Activated CD4-positive, CD25-positive, alpha-beta regulatory T cell treated with anti-CD3 and anti-CD28 coated beads, Interleukin-2, amount 50 U/mL, for 72 hours (primary cell): ENCODE results near the gene DENND1A.

Experiments
- DNase-seq: peaks from one replicate; pipeline ENCODE4 v3.0.0; 2021

The DENND1A gene

DNA sequence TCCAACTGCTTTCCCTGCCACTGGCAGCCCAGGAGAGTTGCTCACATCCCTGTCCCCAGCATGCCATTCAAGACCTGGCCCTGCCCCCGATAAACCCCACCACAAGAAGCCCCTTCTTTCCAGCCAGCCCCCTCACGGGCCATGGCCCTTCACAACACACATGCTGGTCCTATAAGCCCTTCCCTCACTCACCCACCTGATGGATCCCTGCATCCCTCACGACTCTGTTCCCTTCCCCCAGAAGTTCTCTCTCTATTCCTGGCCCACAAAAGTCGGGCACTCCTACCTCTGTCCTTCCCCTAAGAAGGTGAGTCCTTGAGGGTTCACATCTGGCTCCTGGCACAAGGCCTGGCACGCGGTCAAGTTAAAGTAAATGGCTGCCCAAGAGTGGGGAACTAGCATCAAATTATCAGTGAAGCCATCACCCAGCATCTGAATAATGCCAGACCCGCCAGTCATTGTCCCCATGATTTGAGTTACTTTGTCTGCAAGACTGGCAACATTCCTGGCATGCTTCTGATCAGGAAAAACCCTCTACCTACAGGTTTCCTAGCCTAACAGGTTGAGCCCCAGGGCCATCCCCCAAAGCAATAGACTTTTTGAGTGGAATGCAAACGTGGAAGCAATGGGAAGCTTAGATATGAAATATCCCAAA, 508.0 kb downstream of the DENND1A start:
- DNase-seq, result no peak

DNA sequence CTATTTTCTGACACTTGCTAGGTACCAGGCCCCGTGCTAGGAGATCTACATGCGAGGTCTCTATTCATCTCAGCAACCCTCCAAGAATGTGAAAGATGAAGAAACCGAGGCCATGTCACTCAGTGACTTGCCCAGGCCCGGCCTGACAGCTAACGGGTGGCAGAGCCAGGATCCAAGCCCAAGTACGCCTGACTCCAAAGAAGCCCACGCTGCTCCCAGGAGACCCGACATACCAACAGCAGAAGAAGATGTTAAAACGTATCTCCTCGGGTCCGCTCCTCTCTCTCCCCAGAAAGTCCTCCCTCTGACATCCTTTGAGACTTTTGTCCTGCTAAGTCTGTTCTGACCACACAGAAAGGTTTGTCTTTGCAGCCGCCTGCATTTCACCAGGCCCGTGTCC, 508.7 kb downstream of the DENND1A start:
- DNase-seq, result no peak

DNA sequence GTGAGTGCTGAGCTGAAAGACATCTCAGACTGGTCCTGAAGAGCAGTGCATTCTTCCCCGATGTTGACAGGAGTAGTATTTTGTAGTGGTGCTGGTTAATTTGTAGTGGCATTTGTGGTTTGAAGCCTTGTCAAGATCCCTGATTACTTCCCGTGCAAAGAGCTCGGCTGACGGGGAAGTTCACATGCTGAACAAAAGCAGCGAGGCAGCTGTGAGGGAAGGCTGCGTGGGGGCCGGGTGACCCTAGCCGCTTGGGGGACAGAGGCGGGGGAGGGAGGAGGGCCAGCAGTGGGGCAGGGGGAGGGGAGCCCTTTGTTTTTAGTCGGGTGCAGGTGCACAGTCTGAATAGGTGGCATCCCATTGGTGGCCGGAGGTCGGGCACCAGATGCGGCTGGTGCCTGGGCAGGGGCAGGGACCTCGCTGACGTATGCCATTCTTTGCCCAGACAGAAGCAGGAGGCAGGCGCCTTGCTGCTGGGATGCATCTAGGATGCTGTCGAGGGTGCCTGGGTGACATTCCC, 509.3 kb downstream of the DENND1A start:
- no peak for DNase-seq

DNA sequence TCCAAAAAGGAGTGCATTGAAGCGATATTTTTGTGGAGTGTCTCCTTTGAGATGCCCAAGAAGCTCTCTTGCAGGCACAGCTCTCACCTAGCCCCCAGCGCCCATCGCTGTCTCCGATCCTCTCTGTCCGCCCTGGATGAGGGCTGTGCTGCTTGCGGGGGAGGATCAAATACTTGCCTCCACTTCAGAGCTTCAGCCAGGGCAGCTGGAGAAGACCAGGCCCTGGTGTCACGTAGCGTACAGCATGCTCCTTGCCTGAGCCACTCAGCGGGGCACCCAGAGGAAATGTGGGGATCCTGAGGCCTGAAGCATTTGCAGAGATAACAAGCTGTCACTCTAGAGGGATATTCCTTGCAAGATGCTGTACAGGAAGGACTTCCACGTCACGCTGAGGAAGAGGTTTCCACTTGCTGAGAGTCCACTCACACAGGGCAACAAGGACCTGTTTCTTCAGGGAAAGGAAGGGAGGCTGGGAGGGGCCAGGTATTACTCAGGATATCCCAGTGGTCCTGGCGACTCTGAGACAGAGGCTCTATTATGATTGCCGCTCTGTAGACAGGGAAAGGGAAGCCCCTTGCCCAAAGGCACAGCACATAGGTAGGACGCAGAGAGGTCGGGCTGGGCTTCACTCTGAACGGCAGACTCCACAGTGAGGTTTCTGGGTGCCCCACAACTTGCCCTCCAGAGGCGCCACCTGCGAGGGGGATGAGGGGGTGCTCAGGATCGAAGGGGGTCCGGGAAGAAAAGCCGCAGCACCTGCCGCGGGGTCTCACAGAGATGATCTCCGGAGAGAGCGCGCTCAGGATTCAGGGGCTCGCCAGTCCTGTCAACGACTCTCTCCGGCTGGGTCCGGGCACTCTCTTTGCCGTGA, 510.0 kb downstream of the DENND1A start:
- DNase-seq, result no peak

DNA sequence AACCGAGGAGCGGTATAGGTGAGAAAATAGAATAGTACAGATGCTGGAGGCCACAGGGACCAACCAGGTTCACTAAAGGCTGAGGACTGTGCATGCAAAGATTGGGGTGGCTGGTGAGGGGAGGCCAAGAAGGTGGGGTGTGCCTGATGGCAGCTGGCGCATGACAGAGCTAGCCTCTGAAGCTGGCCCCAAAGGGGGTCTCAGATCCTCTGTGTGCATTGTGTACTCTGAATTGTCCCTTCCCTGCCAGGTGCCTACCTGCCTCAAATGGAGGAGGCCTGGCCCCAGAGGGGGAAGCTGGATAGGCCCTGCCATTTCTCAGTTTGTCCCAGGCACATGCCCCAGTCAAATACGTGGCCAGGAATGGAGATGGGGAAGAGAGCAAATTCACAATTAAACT, 510.8 kb downstream of the DENND1A start:
- DNase-seq, result no peak

DNA sequence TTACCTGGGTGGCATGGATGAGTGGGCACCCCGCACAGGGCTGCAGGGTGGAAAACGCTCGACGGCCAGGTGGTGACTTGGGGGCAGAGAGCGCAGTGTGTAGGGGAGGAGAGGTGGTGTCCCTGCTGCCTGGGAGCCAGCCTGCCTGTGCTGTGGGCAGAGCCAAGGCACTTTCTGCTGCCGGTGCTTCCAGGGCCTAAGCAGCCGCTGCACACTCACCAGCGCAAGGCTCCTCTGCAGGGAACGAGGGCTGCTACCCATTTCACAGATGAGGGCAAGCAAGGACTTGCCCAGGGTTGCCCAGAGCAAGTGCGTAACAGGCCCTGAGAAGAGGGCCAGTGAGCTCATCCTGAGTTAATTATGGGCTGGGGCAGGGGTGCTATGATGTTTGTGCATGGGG, 511.4 kb downstream of the DENND1A start:
- no peak for DNase-seq

DNA sequence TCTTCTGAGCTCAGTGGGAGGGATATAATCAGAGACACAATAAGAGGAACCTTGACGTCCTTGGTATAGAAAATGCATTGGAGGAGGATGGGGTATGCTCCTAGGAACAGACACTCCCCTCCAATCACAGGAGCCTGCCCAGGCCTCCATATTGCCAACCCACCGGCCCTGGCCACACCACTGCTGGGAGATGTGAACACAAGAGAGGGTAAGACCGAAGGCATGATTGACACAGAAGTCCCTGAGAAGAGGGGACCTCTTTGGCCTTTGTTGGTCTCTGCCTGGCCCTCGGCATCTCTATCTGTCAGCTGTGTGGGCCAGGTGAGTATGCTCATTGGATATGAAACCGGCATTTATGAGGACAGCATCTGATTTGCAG, 511.9 kb downstream of the DENND1A start:
- DNase-seq, result no peak

DNA sequence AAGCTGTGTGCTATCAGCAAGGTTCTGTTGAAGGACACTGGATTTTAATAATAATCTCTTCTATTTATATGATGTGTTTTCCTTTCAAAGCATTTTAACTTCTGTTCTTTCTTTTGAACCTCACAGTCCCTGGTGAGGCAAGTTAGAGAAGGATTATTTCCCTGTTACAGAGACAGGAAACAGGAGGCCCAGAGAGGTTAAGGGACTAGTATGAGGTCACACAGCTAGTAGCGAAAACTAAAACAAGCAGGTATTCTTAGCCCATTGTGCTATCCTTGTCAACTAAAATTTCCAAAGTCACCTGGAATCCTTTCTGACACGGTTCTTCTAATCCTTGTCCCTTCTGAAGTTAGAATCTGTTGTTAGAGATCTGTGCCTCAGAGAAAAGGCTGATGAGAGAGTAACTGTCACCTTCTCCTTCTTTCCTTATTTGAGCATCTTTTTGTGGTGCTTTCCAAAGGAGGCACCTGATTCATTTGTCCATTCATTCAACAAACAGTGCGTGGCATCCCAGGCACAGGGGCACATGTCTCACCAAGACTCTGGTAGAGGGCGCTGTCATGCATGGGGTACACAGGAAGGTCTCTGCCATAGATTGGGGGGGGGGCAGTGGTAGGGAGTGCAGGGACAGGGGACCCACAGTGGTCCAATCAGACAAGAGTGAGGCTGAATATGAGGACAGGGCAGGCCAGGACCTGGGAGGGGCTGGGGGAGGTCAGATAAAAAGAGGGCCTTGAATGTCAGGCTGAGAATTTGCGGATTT, 512.5 kb downstream of the DENND1A start:
- no peak for DNase-seq

DNA sequence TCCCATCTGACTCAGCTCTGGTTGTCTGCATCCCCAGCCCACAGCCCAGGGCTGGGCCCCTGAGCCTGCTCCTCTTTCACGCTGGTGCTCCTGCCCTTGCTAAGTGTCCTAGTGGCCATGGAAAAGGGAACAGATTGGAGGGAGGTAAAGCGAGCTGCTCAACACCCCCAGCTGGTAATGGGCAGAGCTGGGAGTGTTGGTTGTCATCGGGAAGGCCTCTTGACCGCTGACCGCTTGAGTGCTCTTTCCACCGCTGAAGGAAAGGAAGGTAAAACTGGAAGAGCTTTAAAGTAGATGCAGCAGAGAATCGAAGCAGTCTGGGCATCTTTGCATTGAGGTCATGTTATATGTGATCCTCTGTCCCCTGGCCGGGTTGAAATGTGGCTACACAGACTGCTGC, 513.8 kb downstream of the DENND1A start:
- DNase-seq, result no peak

DNA sequence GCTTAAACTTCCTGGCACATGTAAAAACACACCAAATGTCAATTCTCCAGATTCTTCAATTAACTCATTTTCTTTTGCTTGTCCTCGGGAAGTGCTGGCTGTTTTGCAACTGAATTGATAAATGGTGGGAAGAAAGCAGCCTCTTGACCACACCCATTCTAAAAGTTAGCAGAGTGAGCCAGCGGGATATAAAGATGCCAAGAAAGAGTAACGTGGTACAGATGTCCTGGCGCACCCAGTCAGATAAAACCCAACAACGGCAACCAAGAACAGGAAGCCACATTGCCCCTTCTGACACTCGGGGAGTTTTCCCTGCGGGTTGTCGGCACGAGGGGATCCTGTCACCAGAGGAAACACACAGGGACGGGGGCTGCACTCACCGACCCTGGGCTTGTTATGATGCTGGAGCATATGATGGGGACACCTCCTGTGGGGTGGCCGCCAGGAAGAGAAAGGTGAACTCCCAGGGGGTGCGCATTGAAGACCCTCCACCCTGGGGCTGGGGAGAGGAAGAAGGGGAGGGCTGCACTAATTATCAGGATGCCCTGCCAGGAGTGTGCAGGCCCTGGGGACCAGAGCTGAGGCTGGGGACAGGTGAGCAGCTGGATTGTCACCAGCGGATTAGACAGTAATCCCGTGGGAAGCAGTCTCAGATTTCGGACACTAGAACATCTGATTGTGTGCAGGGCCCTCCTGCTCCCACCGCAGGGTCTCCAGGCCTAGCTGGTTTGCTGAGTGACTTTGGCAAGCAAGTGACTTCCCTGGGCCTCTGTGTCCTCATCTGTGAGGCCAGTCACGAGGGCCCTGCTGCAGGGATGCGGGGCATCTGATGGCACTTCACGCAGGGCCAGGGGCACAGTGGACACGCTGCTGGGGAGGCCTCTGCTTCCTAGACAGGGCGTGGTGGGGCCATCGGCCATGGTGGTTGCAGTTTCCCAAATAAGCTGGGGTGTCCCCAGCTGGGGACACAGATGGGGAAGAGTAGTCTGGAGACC, 514.7 kb downstream of the DENND1A start:
- no peak for DNase-seq

DNA sequence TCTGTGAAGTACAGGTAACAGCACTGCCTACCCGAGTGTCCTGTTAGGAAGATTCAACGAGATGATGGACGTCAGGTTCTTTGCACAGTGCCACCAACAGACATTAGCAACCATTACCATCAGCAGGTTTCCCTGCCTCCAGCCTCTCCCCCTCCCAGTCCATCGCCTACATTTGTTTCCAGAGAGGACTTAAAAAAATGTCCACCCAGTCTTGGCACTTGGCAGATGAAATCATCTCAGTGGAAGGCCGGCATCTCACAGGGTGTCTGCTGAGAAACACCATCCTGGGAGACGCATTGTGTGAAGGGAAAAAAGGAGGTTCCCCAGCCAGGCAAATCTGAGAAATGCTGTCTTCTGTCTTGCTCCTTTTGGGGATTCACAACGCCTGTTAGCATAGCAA, 515.7 kb downstream of the DENND1A start:
- no peak for DNase-seq

DNA sequence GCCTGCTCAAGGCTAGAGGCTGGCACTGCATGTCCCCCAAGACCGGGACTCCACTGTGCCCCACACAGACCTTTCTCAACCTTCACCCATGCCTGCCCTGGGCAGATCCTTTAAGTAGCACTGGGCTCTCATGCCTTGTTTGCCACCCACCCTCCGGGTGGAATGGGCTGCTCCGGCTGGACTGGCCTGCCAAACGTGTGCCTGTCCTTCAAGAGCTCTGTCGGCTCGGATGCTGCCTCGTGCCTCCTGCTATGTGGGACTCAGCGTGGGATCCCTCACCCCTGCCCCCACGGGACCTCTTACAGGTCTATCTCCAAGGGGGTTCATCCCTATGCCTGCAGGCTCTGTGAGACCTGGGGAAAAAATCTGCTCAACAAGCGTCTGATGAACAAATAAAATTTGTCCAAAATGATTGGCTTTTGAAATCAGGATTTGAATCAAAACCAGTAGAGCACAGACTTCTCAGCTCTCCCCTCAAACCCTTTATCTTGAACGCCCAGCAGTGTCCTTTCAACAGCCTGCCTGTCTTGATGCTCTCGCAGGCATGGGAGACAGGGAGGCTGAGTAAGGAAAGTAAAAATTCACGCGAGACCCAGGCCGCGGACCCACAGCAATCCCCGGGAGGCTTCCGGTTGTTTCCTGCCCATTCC, 517.6 kb downstream of the DENND1A start:
- DNase-seq, result no peak

DNA sequence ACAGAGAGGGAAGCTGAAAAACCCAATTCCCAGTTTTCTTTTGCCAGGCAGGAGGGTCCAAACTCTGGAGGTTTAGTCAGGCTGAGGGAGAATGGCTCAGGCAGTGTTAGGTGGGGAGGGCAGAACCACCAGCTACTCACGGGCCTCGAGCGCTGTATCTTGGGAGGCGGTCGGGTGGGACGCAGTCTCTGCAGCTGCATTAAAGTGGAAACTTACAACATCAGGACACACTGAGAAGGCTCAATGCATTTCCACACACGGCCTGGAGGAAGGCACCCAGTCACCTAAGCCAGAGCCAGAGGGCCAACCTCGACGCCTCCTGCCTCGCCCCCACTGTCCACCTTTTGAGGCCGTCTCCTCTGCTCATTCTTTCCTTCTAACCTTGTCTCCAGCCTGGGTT, 518.3 kb downstream of the DENND1A start:
- DNase-seq, result no peak

DNA sequence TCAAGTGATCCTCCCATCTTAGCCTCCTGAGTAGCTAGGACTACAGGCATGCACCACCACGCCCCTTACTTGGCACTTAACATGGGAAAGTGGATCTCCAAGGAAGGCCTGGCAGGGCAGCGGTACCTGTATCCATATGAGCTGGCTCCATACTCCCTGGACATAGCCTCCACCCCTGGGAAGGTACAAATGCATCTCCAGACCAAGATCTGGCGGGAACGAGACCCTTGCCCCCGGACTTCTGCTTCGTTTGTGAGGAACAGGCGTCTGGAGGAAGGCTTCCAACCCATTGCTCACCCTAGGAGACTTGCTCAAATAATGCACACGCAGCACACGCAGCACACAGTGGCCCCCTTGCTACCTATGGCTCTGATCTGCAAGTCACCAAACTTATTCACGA, 518.7 kb downstream of the DENND1A start:
- DNase-seq, result no peak

DNA sequence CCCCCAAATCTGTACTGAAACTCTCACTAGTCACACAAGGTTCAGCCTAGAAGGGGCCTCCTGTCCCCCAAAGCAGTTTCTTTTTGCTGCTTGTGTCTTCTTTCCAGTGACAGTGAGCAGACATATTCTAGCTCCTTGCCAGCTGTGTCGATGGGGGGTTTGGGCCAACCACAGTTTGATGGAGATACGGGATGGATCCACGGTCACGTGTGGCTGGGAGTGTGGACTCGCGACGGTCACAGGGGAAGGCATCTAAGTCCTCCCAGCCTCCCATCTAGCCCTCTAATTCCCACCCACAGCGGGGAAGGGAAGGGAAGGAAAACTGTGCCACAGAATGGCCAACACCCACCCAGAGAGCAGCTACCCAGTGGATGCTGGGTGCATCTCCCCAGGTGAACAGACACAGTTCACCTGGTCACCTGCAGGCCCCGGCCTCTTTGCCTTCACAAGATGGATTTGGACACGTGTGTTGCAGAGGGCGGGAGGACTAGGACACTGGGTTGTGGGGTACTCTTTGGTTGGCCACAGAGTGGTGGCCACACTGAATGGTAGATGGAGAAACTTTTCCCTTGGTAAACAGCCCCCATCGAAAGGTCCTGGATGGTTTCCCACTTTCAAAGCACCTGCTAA, 519.5 kb downstream of the DENND1A start:
- DNase-seq, result no peak

DNA sequence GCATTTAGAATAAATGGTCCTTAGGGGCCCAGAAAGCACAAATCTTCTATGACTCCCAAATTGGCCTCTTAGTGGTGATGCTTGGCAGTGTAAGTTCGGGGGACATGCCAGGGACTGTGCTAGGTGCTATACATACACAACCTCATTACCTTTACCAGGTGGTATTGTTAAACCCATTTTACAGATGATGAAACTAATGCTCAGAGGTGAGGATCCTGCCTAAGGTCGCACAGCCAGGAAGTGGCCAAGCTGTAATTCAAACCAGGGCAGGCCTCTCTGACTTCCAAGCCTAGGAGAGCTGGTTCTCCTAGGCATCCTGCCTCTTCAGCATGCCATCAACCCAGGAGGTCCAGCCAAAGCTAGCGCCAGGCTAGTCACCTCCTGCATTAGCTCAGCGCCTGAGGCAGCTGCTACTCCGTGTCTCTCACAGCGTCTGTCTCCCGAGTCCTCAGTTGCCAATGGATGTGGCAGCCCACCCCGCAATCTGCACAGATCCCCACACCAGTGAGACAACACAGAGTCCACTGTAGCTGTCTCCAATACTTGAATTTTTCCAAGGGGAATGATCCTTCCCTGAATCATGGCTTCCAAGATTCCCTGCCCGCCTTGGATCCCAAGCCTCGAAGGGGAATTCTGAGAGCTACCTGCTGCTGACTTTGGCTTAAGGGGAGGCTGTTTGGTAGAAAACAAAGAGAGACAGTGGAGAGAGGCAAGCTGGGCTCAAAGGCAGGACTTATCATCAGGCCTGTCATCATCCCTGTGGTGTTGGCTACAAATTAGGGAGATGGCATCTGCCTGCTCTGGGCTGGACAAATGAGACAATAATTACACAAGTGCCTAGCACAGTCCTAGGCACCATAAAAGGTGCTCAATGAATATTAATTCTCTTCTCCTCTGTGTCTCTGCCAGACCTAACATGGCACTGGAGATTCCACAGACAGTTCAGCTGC, 521.3 kb downstream of the DENND1A start:
- no peak for DNase-seq

DNA sequence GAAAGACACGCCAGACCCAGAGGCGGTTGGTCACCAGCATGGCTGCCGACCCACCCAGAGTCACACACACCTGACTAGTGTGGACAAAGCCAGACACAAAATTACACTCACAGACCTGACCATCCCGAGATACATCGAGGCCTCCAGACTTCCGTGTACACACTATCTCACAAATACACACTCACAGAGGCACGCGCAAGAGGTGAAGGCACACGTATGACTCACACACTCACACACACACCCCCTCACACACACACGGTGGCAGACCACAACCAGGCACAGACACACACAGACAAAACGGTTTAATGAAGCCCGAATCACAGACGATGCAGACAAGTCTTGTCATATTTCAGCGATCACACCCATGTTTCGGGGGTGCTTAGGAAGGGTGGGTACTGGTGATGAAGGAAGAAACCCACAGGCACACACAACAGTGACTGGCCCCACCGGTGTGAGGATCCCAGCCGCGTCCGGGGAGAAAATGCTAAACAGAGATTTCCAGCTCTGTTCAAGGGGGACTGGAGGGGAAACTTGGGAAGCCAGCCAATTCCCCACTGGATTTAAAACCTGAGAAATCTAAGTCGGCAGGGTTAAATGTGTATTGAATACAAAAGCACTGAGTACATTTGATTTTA, 522.6 kb downstream of the DENND1A start:
- no peak for DNase-seq

DNA sequence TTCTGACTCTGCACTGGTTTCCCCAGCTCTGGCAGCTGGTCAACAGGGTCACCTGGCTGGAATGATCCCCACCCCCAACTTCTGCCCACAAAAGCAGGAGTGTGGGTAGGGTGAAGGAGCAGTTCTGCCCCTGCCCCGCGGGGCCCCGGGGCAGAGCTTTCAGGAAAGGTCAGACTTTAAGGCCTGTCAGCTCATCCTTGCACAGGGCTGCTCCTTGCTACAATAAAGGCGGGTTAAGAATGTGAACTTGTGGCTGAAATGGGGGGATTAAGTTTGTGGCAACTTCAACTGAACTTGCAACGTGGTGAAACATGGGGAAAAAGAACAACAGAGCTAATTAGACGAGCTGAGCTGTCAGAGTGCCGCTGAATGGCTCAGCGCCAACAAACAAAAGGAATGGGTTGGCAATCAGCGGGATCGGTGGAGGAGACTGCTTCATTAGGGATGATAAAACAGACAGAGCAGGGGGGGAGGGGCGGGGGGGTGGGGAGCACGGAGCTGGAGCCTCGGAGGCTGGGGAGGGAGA, 523.2 kb downstream of the DENND1A start:
- no peak for DNase-seq

DNA sequence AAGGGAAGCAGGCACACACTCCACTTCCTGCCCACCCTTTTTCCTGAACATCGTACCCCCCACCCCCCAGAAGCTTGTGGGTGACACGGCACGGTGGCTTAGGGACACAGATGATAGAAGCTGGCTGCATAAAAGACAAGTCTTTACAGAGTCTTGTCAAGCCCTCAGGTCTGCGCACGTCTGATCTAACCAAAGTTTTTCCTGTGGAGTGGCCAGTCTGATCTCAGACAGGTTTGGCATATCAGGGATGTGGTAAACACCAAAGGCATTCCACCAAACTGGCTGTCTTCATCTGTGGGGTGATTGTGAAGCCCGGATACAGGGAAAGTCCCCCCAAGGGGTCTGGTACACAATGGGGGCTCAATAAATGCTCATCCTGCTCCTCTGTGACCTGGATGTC, 523.9 kb downstream of the DENND1A start:
- no peak for DNase-seq
